Lower leg skin (tissue), 3 donors: ENCODE measurements around the gene UROC1.

ENCODE experiments used
- CTCF ChIP-seq, 3 donors: fragments of 450-650 bp; IDR thresholded peaks; one replicate each; pipeline ENCODE4 v1.5.1; 2016; ENCODE audit warnings: antibody characterized with exemption in 3 of 3, mild to moderate bottlenecking in 3 of 3, moderate library complexity in 2 of 3
- POLR2A ChIP-seq, 2 donors: fragments of 450-650 bp; IDR thresholded peaks; one replicate each; pipeline ENCODE4 v1.6.1; 2016 to 2017; ENCODE audit warnings: antibody characterized with exemption in 2 of 2, mild to moderate bottlenecking in 1 of 2, moderate library complexity in 1 of 2

GRCh38 chr3:126523745-126524428 lies 6.3 kb upstream of the UROC1 start, which contains the start of gene CHST13:
- TF ChIP-seq CTCF (IDR thresholded peaks at IDR 0.05) (no peak), POLR2A (IDR thresholded peaks at IDR 0.05) (no peak)
